SJCRH30 (cell line): ENCODE data around the gene HECW1. TPM values are rescaled to one million over a fixed set of nuclear protein-coding genes. Genes with fewer than 3 reads are reported as not detected.
A peak's percentile ranks its signal among the peaks of the same experiment; 100 is the strongest.

Experiments used
- DNase-seq, 2 experiments: peaks; one replicate each; pipeline ENCODE4 v3.0.0-alpha.2; 2015 to 2020
- H3K27ac ChIP-seq: fragments of 250-450 bp; sonication (Bioruptor Pico); 2 replicates; pipeline ENCODE4 v1.5.1; 2020; ENCODE audit warnings: mild to moderate bottlenecking, moderate library complexity
- H3K27me3 ChIP-seq: fragments of 250-450 bp; sonication (Bioruptor Pico); 2 replicates; pipeline ENCODE4 v1.5.1; 2020; ENCODE audit warnings: mild to moderate bottlenecking, moderate library complexity
- H3K36me3 ChIP-seq: fragments of 250-450 bp; sonication (Bioruptor Pico); 2 replicates; pipeline ENCODE4 v1.5.1; 2020; ENCODE audit warnings: mild to moderate bottlenecking, moderate library complexity
- H3K4me1 ChIP-seq: fragments of 250-450 bp; sonication (Bioruptor Pico); 2 replicates; pipeline ENCODE4 v1.5.1; 2020; ENCODE audit warnings: mild to moderate bottlenecking, moderate library complexity
- H3K4me3 ChIP-seq: fragments of 250-450 bp; sonication (Bioruptor Pico); 2 replicates; pipeline ENCODE4 v1.5.1; 2020; ENCODE audit warnings: mild to moderate bottlenecking, moderate library complexity
- H3K9me3 ChIP-seq: fragments of 250-450 bp; sonication (Bioruptor Pico); replicated peaks from 2 replicates; pipeline ENCODE4 v1.5.1; 2020; ENCODE audit warnings: mild to moderate bottlenecking, moderate library complexity
- total RNA-seq: library from RNA; depleted of rRNA; stranded (reverse); fragments of >200 nt; shearing (Covaris generic); gene quantifications from 2 replicates; pipeline ENCODE4 v1.2.3, GENCODE V29; 2014

Gene HECW1
- total RNA-seq, 1 experiment from 2014 or later = not detected

GRCh38 chr7:43104874-43105520 is 7.5 kb upstream of the HECW1 start:
- no peaks in the 10 kb centered on the region for H3K4me1 ChIP-seq
- H3K36me3 ChIP-seq = no peaks in the 10 kb centered on the region
- no peaks in the 10 kb centered on the region; the same call in 1 of the 2 replicates for H3K27me3 ChIP-seq
- DNase-seq = no peak
- H3K4me3 ChIP-seq = no peak overlapping the region
- H3K27ac ChIP-seq = no peak overlapping the region
- no peaks in the 10 kb centered on the region for H3K9me3 ChIP-seq

- Histone ChIP-seq H3K27me3 (no peaks in the 10 kb centered on the region; the same call in 1 of the 2 replicates), H3K9me3 (no peaks in the 10 kb centered on the region), H3K27ac (no peak overlapping the region), H3K36me3 (no peaks in the 10 kb centered on the region), H3K4me1 (no peaks in the 10 kb centered on the region), H3K4me3 (no peak overlapping the region)
- no peak for DNase-seq
Observed at GRCh38 chr7:43105521-43106120, 6.8 kb upstream of the HECW1 start.

DNA sequence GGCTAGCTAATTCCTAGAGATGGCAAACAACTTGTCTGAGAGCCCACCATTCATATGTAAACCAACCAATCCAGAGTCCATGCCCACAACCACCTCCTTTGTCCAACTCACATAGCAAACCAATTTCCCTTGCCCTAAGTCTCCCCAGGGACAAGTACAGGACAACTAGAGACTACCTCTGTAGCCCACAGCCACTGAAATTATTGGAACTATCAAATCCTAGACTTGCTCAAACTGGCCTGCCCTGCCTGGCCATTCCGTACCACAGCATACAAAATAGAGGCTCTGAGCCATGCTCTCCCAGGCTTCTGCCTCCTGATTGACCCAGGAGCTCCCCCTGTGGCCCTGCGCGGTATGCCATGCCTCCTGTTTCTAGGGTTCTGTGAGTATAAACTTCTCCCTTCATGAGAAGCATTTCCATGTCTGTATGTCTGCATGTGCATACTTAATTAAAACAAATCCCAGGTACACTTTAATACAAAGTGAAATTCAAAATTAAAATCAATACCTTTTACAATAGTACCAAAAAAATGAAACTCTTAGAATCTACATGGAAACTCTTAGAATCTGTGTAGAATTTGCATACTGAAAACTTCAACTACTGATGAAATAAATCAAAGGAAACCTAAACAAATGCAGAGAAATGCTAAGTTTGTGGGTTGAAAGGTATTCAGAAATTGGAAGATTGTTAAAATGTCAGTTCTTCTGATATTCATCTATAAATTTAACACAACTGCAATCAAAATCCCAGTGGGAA is 4.0 kb upstream of the HECW1 start:
- Histone ChIP-seq H3K4me3 (no peak overlapping the region), H3K27me3 (no peaks in the 10 kb centered on the region; the same call in 1 of the 2 replicates), H3K9me3 (no peaks in the 10 kb centered on the region), H3K4me1 (no peaks in the 10 kb centered on the region), H3K27ac (no peak overlapping the region), H3K36me3 (no peaks in the 10 kb centered on the region)
- peak; percentile 55 to 72 for DNase-seq

DNA sequence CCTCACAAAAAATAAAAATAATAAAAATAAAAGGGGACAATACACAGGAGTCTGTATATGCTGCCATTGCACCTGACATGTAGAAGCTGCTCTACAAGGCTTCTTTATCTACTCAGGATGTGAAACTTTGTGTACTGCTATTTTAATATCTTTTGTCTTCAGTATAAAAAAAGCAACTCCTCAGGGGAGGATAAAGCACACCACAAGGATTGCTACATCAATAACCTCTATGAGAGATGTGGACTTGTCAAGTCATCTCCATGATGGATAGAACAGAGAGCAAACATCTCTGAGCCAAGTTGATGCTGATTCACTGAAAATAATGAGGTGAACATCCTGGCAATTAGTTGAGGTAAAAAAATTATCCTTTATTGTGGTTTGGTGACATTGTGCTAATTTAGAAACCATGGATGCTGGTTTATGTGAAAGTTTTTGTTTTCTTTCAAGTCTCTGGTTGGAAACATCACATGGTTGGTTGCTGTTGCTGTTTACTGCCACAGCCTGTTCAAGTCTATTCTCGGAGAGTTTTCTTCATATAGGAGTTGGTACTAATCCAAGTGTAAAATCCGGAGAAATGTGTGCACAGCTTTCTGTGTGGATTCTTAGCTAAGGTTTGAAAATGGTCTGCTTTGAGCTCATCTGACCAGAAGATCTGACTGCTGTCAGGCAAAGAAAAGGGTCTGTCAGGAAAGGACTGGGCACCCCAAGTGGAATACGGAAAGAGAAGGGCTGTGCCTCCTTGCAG is 1.5 kb upstream of the HECW1 start:
- no peak overlapping the region for H3K4me3 ChIP-seq
- no peaks in the 10 kb centered on the region for H3K9me3 ChIP-seq
- H3K27me3 ChIP-seq = no peaks in the 10 kb centered on the region; the same call in 1 of the 2 replicates
- no peaks in the 10 kb centered on the region for H3K4me1 ChIP-seq
- no peak for DNase-seq
- H3K27ac ChIP-seq = no peak overlapping the region
- no peaks in the 10 kb centered on the region for H3K36me3 ChIP-seq

GRCh38 chr7:43111630-43112458 is 603 bp upstream of the HECW1 start:
- Histone ChIP-seq H3K4me1 (no peaks in the 10 kb centered on the region), H3K27ac (no peak overlapping the region), H3K4me3 (no peak overlapping the region), H3K9me3 (no peaks in the 10 kb centered on the region), H3K36me3 (no peaks in the 10 kb centered on the region), H3K27me3 (no peaks in the 10 kb centered on the region; the same call in none of the 2 replicates)
- DNase-seq = no peak

GRCh38 chr7:43112941-43113621 is 634 bp downstream of the HECW1 start:
- Histone ChIP-seq H3K4me1 (no peaks in the 10 kb centered on the region), H3K27me3 (no peaks in the 10 kb centered on the region; the same call in none of the 2 replicates)
- DNase-seq = no peak

DNA sequence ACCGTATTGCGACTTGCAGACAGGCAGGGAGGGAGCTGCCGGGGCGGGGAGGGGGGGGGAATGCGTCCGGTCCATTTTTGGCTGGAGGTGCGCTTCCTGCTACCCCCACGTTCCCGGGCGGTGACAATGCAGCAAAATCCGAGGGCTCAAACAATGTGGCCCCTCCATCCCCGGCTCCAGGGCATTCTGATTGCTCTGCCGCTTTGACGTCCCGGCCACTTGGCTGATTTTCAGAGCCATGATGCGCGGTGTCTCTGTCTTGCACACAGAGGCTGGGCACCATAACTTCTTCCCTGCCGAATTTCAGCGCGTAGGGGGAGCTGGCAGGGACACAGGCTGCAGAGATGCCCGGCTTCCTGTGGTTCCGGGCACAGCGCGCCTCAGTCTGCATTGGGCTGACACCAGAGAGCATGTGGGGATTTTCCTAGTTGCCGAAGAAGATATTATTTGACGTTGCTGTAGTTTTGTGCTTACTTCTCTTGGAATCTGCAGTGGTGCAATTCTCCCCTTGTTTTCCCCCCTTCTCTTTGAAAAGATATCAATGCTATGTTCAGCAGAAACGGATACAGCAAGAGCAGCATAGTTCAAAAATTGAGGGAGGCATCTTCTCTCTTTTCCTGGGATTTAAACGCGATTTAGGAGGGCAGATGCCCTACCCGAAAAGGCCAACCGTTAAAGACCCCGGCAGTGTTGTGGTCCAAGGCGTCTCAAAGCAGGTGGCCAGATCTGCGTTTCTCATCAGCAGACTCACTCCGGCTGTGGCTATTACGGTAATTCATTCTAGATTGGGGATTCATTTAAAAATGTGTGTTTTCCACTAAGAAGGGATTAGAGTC is 1.4 kb downstream of the HECW1 start:
- Histone ChIP-seq H3K27ac (no peak overlapping the region), H3K4me1 (no peaks in the 10 kb centered on the region), H3K27me3 (no peaks in the 10 kb centered on the region; the same call in 1 of the 2 replicates), H3K36me3 (no peaks in the 10 kb centered on the region), H3K9me3 (no peaks in the 10 kb centered on the region), H3K4me3 (no peak overlapping the region)
- no peak for DNase-seq

More at GRCh38 chr7:43112941-43113621, 634 bp downstream of the HECW1 start:
- H3K9me3 ChIP-seq = no peaks in the 10 kb centered on the region
- no peaks in the 10 kb centered on the region for H3K36me3 ChIP-seq
- no peak overlapping the region for H3K4me3 ChIP-seq
- H3K27ac ChIP-seq = no peak overlapping the region

- DNase-seq = no peak
- no peak overlapping the region for H3K4me3 ChIP-seq
- no peaks in the 10 kb centered on the region for H3K36me3 ChIP-seq
- H3K9me3 ChIP-seq = no peaks in the 10 kb centered on the region
- no peaks in the 10 kb centered on the region for H3K4me1 ChIP-seq
- H3K27ac ChIP-seq = no peak overlapping the region
- no peaks in the 10 kb centered on the region; the same call in 1 of the 2 replicates for H3K27me3 ChIP-seq
Observed at GRCh38 chr7:43114458-43114780, 2.0 kb downstream of the HECW1 start.

- H3K27ac ChIP-seq = no peak overlapping the region
- no peaks in the 10 kb centered on the region for H3K9me3 ChIP-seq
- no peaks in the 10 kb centered on the region for H3K36me3 ChIP-seq
- DNase-seq = no peak
- H3K27me3 ChIP-seq = peaks cover 6% of the 10 kb centered on the region
- H3K4me1 ChIP-seq = no peaks in the 10 kb centered on the region
- H3K4me3 ChIP-seq = no peak overlapping the region
Observed at GRCh38 chr7:43116451-43116850, 4.0 kb downstream of the HECW1 start.

- Histone ChIP-seq H3K36me3 (no peaks in the 10 kb centered on the region), H3K27ac (no peak overlapping the region), H3K27me3 (peaks cover 6% of the 10 kb centered on the region), H3K4me1 (no peaks in the 10 kb centered on the region), H3K9me3 (no peaks in the 10 kb centered on the region), H3K4me3 (no peak overlapping the region)
- no peak for DNase-seq
Observed at GRCh38 chr7:43117095-43117494, 4.6 kb downstream of the HECW1 start.

DNA sequence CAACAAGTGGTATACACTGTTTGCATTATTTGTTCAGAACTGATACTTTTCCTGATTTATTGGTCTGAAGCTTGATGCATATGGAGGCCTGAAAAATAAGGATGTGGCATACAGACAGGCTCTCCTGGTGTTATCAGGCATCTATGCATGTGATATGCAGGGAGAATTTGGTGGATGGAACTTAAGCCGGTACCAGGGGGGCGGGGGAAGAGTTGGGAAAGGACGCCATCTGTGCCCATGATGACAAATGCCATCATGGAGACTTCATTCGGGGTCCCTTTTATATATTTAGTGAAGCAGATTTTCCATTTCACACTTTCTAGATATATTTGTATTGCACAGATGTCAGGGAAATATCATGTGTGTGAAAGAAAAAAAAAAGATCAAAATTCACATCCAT is 5.4 kb downstream of the HECW1 start:
- Histone ChIP-seq H3K27ac (no peak overlapping the region), H3K36me3 (no peaks in the 10 kb centered on the region), H3K9me3 (no peaks in the 10 kb centered on the region), H3K4me3 (no peak overlapping the region), H3K27me3 (peaks cover 6% of the 10 kb centered on the region), H3K4me1 (no peaks in the 10 kb centered on the region)
- no peak for DNase-seq

DNA sequence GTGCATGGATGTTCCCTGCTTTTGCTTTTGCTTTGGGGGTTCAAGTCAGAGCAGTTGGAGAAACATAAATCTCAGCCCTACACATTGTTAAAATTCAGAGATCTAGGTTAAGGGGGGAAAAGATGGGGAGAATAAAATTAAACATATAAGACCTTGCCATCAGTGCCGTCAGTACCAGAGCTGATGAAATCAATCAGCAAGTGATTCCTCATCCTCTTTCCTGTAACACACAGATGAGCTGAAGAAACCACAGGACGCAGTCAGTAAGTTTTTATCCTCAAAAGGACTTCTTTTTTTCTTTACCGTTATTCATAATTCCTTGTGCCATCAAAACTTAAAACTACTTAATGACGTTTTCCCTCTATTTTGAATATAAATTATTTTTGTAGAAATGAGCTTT is 5.9 kb downstream of the HECW1 start:
- Histone ChIP-seq H3K4me3 (no peak overlapping the region), H3K27me3 (peaks cover 6% of the 10 kb centered on the region), H3K27ac (no peak overlapping the region), H3K9me3 (no peaks in the 10 kb centered on the region), H3K36me3 (no peaks in the 10 kb centered on the region), H3K4me1 (no peaks in the 10 kb centered on the region)
- no peak for DNase-seq
